Limb (tissue), 2 donors: Measurements from ENCODE around the gene SLC10A6.

Source experiments
- DNase-seq, 2 donors: peaks; one replicate each; pipeline ENCODE4 v3.0.0-alpha.2; 2016; ENCODE audit errors: extremely low spot score in 2 of 2

Gene SLC10A6

DNA sequence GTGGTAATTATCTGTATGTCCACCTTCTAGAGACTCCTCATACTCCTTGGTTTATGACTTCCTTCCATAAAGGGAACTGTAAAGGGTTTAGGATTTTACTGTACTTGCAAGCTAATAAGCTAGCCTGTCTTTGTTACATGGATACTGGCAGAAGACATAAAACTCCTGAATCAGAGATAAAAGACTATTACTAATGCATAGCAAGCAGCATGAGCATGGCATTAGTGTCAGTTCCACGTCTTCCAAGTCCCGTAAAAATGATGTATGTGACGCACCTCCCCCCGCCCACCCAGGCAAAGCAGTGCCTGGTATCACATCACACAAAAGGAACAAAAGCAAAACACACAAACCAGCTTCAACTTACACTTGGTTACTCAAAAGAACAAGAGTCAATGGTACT, 71.0 kb downstream of the SLC10A6 start:
- DNase-seq: no peak

DNA sequence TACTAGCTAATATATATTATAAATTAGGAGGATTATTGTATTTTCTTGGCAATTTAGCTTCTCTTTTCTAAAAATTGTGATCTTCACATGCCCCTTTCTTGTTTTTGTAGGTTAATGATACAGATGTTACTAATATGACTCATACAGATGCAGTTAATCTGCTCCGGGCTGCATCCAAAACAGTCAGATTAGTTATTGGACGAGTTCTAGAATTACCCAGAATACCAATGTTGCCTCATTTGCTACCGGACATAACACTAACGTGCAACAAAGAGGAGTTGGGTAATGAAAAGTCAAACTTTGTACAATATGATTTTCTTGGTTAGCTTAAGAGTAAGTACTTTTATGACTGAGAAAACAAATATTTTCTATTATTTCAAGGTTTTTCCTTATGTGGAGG, 74.1 kb downstream of the SLC10A6 start:
- no peak for DNase-seq
